ENCODE measurements around the gene INTS15. TPM values are rescaled to one million over a fixed set of nuclear protein-coding genes. Genes with fewer than 3 reads are reported as not detected.

INTS15 gene
- total and polyA plus RNA-seq, 9 of the 15 experiments (the other 6 are each of a cell fraction or from before 2014, with no cell fraction given), result 0.52 to 28.9 (median 11.6) TPM

GRCh38 chr7:6637544-6638229 is 47.9 kb downstream of the INTS15 start (continued):
- TF ChIP-seq PHF8 (IDR thresholded peaks at IDR 0.05; ENCODE audit: borderline replicate concordance, low read length) (peak; percentile 52; the same call in 1 of the 2 replicates), RCOR1 (IDR thresholded peaks at IDR 0.05; ENCODE audit: borderline replicate concordance in 1 of 2, low read depth in 2 of 2, low read length in 2 of 2) (peak in 1 of 2 experiments; percentile 57; a peak in 1 of 4 replicates), ZNF408 (CRISPR knock-in tag; IDR thresholded peaks at IDR 0.05; ENCODE audit: low read depth) (no peak), SNIP1 (IDR thresholded peaks at IDR 0.05; ENCODE audit: low read depth) (no peak), SP2 (IDR thresholded peaks at IDR 0.05; ENCODE audit: extremely low read depth, low read depth, low read length, poor library complexity, severe bottlenecking) (peak; percentile 54), MTA3 (IDR thresholded peaks at IDR 0.05; ENCODE audit: borderline replicate concordance) (peak; percentile 54), RBBP5 (IDR thresholded peaks at IDR 0.05; ENCODE audit: borderline replicate concordance, insufficient read depth, low read length, poor library complexity, severe bottlenecking) (peak; percentile 68), EP400 (IDR thresholded peaks at IDR 0.05) (peak; percentile 72), MEIS2 (IDR thresholded peaks at IDR 0.05; ENCODE audit: partially characterized antibody) (peak; percentile 51), ZBTB43 (CRISPR knock-in tag; IDR thresholded peaks at IDR 0.05) (no peak), ZNF436 (CRISPR knock-in tag; IDR thresholded peaks at IDR 0.05) (no peak), TFAP4 (CRISPR knock-in tag; IDR thresholded peaks at IDR 0.05; ENCODE audit: borderline replicate concordance) (0 out of 2 replicates have a peak, but pooled peaks have one; percentile 29), PHF20 (IDR thresholded peaks at IDR 0.05; ENCODE audit: partially characterized antibody) (peak; percentile 51), KDM5B (IDR thresholded peaks at IDR 0.05; ENCODE audit: insufficient replicate concordance, low read depth, low read length) (no peak), FOXP1 (CRISPR knock-in tag; IDR thresholded peaks at IDR 0.05) (no peak), NFATC3 (IDR thresholded peaks at IDR 0.05) (no peak), MXI1 (IDR thresholded peaks at IDR 0.05; ENCODE audit: low read depth, low read length) (no peak; the same call in 1 of the 2 replicates), STAT5B (CRISPR knock-in tag; IDR thresholded peaks at IDR 0.05) (no peak), MNT (conservative IDR thresholded peaks at IDR 0.05) (peak; percentile 33 to 73; a peak in 2 of 4 replicates), SUPT5H (IDR thresholded peaks at IDR 0.05) (peak; percentile 47; the same call in 1 of the 2 replicates)
- TF ChIP-seq, protein P1, sequence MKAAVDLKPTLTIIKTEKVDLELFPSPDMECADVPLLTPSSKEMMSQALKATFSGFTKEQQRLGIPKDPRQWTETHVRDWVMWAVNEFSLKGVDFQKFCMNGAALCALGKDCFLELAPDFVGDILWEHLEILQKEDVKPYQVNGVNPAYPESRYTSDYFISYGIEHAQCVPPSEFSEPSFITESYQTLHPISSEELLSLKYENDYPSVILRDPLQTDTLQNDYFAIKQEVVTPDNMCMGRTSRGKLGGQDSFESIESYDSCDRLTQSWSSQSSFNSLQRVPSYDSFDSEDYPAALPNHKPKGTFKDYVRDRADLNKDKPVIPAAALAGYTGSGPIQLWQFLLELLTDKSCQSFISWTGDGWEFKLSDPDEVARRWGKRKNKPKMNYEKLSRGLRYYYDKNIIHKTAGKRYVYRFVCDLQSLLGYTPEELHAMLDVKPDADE (conservative IDR thresholded peaks at IDR 0.05; ENCODE audit: control insufficient read depth, low read depth, low read length), result peak; percentile 80

Measured in K562 (cell line).